Loucy (cell line): ENCODE data around the gene LMX1B.

Experiments
- EZH2phosphoT487 ChIP-seq: fragments of 200-600 bp; IDR thresholded peaks from 2 replicates; pipeline ENCODE4 v1.6.1; 2018; ENCODE audit warnings: antibody characterized with exemption, mild to moderate bottlenecking, moderate library complexity, borderline replicate concordance
- TF ChIP-seq, protein P1 (sequence below): fragments of 200-600 bp; sonication (generic); conservative IDR thresholded peaks from 2 replicates; pipeline ENCODE4 v1.5.1; 2014; ENCODE audit warnings: mild to moderate bottlenecking, antibody characterized with exemption, low read length

GRCh38 chr9:126697330-126697729 is 83.6 kb downstream of the LMX1B start:
- TF ChIP-seq, protein P1, sequence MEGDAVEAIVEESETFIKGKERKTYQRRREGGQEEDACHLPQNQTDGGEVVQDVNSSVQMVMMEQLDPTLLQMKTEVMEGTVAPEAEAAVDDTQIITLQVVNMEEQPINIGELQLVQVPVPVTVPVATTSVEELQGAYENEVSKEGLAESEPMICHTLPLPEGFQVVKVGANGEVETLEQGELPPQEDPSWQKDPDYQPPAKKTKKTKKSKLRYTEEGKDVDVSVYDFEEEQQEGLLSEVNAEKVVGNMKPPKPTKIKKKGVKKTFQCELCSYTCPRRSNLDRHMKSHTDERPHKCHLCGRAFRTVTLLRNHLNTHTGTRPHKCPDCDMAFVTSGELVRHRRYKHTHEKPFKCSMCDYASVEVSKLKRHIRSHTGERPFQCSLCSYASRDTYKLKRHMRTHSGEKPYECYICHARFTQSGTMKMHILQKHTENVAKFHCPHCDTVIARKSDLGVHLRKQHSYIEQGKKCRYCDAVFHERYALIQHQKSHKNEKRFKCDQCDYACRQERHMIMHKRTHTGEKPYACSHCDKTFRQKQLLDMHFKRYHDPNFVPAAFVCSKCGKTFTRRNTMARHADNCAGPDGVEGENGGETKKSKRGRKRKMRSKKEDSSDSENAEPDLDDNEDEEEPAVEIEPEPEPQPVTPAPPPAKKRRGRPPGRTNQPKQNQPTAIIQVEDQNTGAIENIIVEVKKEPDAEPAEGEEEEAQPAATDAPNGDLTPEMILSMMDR: no peak
- TF ChIP-seq EZH2phosphoT487: no peak
